HG02642 (cell line): ENCODE results near the gene YTHDF1.
A peak's percentile ranks its signal among the peaks of the same experiment; 100 is the strongest.

Source experiments
- ATAC-seq: cut with Tn5 transposase; IDR thresholded peaks from one replicate; pipeline ENCODE4 v1.9.1; 2021; ENCODE audit warnings: mild to moderate bottlenecking; ENCODE audit not compliant: unreplicated experiment, poor library complexity

The YTHDF1 gene

DNA sequence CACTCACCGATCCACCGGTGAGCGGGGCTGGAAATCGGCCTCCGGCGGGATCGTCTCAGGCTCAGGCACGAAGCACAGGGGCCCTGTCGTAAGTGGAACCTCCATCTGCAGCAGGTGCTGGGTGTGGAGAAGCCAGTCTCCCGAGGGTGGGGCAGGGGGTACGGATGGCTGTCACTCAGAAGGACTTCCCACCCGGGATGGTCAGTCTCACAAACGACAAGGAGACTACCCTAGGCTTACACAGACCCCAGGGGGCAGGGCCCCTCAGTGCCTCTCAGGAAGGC lies 27.8 kb downstream of the YTHDF1 start:
- no peak for ATAC-seq

DNA sequence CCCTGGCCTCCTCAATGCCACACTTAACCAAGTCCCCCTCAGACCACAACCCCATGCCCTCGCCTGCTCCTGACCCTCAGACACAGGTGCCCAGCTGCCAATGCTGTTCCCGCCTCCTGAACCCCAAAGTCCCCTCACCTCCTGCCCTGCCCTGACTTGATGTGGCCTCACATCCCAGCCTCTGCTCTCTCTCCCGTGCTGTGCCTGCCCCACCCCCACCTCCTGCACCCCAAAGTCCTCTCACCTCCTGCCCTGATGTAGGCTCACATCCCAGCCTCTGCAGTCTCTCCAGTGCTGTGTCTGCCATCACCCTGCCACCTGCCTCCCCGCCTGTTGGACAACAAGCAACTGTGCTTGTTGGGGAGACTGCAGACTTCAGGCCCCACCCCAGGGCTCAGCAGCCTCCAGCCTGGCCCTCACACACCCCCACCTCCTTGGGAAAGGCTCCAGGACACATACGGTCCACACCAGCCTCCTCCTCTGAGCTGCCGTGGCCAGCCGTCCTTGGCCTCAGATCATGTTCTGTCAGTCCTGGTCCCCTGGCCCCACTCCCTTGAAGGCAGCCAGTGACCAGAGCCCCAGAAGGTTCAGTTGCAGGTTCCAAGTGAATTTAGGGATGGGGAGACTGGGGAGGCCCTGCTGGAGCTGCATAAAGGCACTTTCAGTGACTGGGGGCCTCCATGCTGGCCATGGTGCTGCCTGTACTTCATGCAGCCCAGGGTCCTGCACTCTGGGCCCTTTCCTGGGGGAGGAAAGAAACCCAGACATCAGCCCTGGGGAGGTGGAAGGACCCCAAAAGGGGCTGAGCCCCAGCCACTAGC lies 28.4 kb downstream of the YTHDF1 start:
- ATAC-seq, result no peak

DNA sequence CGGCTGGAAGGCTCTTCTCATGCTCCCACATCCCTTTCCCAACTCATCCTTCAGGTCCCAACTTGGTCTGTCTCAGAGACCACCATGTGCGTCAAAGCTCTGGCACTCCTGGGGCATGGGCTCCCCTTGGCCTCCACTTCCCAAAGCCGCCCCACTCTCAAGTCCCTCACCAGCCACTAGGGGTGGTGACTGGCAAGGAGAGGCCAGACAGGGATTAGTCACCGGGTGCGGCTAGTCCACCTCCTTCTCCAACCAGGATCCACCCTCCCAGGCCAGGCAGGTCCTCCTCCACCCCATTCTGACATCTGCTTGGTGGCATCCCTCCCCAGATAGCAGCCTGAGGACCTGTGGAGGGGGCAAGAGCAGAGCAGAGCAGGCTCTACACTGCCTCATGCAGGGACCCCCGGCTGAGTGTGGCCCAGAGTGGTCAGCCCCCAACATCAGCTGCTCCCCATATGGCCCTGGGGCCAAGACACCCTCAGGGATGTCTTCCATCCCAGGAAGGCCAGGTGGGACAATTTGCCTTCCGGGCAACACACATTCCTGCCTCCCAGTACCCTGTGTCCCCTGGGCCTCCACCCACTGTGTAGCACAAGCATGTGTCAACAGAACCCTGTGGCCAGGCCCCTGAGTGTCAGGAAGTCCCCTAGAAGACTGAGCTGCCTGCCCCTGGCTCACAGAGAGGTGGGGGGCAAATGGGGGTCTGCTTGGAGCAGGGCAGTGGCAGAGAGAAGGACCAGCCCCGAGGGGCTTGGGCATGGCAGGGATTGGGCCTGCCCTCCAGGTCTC lies 29.2 kb downstream of the YTHDF1 start:
- no peak for ATAC-seq

DNA sequence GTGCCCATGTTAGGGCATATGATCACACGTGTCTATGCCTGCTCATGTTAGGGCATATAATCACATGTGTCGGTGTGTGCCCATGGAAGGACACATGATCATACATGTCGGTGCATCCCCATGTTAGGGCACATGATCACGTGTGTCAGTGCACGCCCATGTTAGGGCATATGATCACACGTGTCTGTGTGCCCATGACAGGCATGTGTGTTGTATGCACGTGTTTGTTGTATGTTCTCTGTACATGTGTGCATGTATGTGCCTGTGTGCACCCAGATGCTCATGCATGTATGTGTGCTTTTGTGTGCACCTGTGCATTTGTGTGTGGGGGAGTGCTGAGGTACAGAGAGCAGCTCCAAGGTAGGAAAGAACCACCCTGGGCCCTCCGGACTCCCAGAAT lies 29.8 kb downstream of the YTHDF1 start:
- no peak for ATAC-seq

DNA sequence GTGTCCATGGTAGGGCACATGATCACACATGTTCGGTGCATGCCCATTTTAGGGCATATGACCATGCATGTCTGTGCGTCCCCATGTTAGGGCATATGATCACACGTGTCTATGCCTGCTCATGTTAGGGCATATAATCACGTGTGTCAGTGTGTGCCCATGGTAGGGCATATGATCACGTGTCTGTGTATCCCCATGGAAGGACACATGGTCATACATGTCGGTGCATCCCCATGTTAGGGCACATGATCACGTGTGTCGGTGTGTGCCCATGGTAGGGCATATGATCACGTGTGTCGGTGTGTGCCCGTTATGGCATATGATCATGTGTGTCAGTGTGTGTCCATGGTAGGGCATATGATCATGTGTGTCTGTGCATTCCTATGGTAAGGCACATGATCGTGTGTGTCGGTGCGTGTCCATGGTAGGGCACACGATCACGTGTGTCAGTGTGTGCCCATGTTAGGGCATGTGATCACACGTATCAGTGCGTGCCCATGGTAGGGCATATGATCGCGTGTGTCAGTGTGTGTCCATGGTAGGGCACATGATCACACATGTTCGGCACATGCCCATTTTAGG lies 30.6 kb downstream of the YTHDF1 start:
- no peak for ATAC-seq

DNA sequence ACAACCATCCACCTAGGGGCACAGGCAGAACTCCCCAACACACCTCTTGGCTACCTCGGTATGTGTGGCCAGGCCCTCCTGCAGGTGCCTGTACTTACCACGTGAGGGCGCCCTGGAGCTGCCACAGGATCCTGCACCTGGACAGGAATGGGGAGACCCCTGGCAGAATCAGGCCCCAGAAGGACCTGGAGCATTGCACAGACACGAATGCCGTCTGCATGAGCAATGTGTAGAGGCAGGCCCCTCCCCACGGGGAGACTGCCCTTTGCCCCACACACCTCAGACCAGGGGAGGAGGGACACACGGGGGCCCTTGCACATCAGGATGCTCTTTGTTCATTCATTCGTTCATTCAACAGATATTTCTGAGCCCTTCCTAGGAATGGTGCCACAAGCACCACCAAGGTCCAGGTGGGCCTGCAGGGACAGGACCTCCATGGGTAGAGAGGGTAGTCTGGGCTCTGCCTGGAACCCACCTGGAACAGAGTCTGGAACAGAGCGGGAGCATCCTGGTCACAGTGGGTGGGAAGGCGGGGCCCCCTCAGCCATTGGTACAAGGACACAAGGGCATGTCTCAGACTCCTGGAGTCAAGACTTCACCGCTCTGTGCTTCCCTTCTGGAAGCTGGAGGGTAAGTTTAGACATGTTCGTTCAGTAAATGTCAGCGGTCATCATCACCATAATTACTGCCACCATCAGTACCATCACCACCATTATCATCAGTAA lies 32.3 kb downstream of the YTHDF1 start:
- no peak for ATAC-seq

DNA sequence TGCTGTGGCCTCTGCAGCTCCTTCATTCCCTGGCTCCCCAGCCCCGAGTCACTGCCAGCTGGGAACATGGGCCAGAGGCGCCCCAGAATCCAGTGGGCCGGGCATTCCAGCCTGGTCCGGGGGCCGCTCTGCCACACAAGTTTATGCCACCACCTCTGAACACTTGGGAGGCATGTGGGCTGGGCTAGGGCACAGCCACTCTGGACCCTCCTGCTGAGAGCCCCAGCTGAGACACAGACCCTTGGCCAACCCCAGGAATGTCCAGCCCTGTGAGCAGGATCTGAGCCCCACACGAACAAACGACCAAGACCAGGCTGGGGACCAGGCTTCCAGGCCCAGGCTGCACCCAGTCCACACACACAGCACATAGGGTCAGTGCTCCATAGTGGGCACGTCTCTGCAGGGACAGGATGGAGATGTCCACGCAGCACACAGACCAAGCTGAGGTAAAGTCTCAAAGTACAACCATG lies 33.0 kb downstream of the YTHDF1 start:
- no peak for ATAC-seq

DNA sequence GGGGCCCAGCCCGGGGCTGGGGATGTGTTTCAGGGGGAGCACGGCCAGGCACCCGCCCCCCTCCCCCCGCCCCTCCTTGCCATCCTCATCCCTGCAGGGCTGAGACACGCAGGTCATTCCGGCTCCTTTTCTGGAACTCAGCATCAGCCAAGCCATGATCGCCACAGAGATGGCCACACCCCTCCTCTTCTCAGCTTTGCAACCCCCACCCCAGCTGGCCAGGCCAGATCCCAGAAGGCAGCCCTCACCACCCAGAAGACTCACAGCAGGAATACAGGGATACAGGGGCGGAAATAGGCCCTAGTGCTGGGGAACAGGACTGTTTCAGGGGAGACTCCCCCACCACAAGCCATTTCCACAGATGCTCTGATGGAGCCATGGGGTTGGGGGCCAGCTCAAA lies 33.5 kb downstream of the YTHDF1 start:
- ATAC-seq, result no peak

DNA sequence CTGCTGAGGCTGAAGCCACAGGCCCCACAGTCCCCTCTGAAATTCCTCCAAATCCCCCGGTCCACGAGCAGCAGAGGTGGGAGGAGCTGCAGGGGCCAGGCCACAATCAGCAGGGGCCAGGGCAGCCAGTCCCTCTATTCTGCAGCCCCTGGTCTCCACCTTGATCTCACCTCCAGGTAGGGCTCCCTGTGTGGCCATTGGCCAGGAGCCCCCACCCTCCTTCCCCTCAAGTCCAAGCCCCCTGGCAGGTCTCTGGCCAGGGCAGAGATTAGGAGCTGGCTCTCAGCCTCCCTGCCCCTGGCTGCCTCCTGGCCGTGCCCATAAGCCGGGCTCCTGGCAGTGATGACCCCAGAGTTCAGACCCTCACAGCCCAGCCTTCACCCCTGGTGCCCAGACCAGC lies 34.7 kb downstream of the YTHDF1 start:
- ATAC-seq, result no peak

DNA sequence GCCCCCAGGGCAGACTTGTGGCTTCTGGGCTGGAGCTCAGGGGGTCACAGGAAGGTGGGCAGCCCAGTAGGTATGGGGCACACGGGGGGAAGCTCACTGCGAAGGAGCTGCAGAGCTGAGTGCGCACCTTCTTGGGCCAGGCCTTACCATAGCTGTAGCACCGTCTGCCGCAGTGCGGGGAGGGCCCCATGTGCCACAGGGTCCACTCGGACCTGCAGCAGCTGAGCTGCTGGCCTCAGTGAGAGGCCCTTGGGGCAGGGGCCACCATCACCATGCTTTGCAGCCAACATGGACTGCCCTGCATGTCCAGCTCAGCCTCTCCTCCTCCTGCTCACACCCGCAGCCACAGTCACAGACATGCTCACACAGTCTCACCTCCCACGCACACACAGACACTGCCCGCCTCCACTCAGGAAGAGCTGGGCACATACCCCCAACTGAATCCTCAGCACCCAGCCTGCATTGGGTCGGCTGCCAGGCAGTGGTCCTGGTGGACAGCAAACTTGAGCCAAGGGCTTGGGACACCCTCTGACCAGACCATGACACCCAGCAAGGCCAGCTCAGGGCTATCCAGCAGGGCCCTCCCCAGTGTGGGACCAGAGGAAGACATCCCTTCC lies 35.3 kb downstream of the YTHDF1 start:
- no peak for ATAC-seq

DNA sequence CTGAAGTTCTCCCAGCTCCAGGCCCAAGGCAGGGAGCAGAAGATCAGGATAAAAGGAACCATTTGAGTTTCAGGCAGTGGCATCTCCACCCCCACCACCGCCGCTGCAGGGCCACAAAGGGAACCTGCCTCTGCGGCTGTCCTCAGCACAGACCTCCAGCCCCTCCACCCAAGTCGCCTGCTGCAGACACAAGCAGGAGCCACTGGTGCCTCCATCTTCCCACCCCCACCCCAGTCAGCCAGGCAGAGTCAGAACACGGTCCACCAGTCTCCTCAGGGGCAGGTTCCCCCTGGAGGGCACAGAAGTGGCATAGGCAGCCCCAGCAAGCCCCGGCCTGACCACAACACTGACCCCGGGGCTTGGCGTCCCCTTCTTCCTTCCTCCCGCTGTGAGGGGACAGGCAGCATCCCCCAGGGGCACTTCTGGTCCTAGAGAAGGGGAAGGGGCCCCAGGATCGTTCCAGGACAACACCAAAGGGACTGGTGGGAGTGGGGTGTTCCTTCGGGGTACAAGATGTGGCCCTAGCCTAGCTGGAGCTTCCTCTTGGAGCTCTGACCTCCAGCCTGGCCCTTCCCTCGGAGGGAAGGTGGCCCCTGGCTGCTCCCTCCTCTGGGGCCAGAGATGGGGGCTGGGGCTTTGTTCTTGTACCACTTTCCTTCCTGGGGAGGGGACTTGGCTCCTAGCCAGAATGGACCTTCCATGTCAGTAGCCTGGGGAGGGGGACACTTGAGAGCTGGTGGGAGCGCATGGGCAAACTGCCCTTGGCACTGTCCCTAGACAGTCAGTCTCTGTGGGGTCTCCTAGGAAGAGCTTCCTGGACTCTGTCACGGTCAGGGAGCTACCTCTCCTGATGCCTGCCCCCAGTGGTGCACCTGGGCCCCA lies 36.0 kb downstream of the YTHDF1 start:
- no peak for ATAC-seq

DNA sequence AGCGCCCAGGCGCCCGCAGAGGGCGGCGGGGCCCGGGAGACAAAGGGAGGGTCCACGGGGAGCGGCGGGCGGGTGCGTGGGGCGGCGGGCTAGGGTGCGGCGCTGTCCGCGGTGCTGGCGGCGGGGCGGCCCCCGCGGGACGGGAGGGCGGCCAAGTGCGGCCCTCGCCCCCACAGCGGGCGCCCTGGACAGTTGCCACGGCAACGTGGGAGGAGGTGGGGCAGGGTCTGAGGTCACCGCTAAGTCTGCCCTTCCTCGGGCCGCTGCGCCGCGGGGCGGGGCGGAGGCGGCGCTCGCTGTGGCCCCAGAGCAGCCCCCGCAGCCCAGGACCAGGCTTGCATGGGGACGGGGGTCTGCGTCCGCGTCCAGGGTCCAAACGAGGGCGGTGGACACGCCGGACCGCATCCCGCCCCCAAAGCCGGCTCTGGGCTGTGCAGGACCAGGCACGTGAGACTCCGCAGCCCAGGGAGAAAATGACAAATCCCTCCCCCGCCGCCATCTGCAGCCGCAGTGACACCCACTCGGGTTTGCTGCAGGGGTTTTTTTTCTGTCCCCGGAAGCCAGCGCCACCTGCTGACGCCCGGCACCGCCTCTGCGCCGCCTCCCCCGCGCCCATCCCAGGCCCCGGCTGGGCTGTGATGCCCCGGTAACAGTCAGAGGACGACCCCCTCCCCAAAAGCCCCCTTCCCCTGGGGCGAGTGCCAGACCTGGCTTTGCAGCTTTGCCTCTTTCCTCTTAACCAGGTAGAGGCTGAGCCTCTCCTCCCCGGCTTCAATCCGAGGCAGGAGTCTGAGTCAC lies 36.8 kb downstream of the YTHDF1 start:
- ATAC-seq, result peak; percentile 48

DNA sequence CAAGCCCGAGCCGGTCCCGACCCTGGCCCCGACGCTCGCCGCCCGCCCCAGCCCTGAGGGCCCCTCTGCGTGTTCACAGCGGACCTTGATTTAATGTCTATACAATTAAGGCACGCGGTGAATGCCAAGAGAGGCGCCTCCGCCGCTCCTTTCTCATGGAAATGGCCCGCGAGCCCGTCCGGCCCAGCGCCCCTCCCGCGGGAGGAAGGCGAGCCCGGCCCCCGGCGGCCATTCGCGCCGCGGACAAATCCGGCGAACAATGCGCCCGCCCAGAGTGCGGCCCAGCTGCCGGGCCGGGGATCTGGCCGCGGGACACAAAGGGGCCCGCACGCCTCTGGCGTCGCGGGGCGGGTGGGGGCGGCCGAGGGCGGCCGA lies 37.5 kb downstream of the YTHDF1 start:
- no peak for ATAC-seq

DNA sequence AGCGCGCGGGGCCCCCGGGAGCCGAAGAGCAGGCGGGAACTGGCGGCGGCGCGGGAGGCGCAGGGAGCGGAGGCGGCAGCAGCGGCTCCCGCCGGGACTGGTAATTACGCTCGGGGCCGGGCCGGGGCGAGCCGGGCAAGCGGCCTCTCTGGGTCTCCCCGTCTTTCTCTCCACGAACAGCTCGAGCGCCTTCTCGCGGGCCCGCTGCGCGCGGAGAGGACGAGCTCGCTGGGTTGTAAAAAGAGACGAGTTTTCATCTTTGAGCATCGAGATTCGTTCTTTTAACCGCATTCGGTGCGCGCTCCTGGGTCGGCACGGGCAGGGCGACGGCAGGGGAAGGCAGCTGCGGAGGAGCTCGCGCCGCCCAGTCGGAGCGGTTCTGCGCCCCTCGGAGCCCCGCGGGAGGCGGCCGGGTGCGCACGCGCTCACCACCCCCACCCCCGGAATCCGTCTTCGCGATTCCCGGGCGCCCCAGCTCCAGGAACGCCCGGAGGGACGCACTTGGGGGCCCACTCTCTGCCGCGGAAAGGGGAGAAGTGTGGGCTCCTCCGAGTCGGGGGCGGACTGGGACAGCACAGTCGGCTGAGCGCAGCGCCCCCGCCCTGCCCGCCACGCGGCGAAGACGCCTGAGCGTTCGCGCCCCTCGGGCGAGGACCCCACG lies 38.0 kb downstream of the YTHDF1 start:
- ATAC-seq, result no peak

DNA sequence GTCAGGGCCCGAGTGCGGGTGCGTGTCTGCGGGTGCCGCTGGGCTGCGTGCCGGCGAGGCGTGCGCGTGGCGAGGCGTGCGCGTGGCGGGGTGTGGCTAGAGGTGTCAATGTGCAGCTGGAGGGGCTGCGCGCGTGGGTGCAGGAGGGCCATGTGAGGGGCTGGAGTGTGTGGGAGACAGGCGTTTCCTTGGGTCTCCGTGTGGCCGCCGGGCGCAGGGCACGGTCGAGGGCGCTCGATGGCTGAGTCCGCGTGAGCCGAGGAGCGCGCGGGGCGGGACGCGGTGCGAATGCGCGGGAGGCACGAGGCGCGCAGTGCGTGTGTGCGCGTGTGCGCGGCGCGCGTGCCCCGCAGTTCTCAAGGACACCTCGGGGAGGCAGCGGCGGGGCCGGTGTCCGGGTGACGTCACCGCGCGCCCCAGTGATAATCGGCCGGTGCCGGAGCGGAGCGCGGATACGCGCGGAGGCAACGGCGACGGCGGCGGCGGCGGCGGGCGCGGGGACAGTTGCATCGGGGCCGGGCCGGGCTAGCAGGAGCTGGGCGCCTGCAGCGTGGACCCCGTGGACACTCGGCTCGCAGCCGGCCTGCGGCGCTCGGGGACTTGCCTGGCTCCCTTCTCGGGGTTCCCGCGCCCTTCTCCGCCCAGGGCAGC lies 38.7 kb downstream of the YTHDF1 start:
- ATAC-seq, result no peak

DNA sequence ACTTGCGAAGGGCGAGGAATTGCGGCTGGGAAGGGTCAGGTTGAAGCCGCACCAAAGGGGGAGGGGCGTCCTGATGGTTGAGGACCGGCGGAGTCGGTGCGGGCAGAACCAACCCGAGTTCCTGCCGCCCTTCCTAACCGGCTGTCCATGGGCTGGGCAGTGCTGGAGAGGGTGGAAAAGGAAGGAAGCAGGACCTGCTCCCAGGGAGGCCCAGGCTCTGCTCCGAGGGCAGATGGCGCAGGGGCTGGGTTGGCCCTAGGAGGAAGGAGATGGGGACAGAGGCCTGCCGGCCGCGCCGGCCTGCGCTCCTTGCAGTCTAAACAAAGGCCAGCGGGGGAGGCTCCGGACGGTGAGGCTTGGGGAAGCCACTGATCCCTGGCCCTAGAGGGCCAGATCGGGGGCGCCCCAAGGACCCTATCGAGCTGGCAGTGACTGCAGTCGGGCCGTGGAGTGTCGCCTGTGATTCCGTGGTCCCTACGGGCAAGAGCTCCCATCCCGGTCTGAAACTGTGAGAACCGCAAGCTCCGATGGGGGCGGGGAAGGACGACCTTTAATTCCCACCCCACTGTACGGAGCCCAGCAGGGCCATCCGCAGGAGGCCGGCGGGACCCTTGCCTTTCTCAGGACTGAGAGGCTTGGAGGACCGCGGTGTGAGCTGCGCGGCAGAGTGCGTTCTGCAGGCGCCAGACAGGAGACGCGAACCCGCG lies 39.4 kb downstream of the YTHDF1 start:
- no peak for ATAC-seq

DNA sequence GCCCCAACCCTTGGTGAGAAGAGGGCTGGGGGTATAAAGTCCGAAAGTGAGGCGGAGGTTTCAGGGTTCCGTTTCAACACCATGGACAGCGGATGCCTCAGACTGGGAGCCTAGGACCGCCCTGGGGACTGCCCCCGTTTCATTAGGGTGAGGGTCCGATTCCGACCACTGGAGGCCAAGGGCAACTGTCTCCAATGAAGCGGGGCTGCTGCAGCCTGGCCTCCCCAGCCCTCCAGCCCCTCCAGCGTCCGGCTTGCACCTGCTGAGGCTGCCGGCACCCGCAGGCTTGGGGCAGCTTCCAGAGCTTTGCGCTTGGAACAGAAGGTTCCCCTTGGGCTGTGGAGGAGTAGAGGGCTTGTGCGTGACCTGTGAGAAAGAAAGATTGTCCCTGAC lies 39.9 kb downstream of the YTHDF1 start:
- ATAC-seq, result no peak
